Lower leg skin (tissue), 3 donors: Measurements from ENCODE around the gene CADPS2.

Source experiments
- CTCF ChIP-seq, 3 donors: fragments of 450-650 bp; IDR thresholded peaks; one replicate each; pipeline ENCODE4 v1.5.1; 2016; ENCODE audit warnings: antibody characterized with exemption in 3 of 3, mild to moderate bottlenecking in 3 of 3, moderate library complexity in 2 of 3
- POLR2A ChIP-seq, 2 donors: fragments of 450-650 bp; IDR thresholded peaks; one replicate each; pipeline ENCODE4 v1.6.1; 2016 to 2017; ENCODE audit warnings: antibody characterized with exemption in 2 of 2, mild to moderate bottlenecking in 1 of 2, moderate library complexity in 1 of 2

- TF ChIP-seq CTCF (IDR thresholded peaks at IDR 0.05), result no peak
- TF ChIP-seq POLR2A (IDR thresholded peaks at IDR 0.05), result no peak
These were observed 179.4 kb downstream of the CADPS2 start for GRCh38 chr7:122706836-122707235.
